Left kidney (tissue), 8 donors: ENCODE measurements around the gene NUFIP2. TPM values are rescaled to one million over a fixed set of nuclear protein-coding genes. Genes with fewer than 3 reads are reported as not detected.
A peak's percentile ranks its signal among the peaks of the same experiment; 100 is the strongest.
"Not testable (repeated sequence)": the region's sequence is repeated elsewhere in the genome, so short reads cannot be mapped to it uniquely, and the experiment has no call there.

Source experiments
- DNase-seq: peaks from one replicate; pipeline ENCODE4 v3.0.0-alpha.2; 2013
- long read RNA-seq, 8 donors: transcript quantifications; one replicate each; lab custom pipeline, GENCODE V29; 2026
- polyA plus RNA-seq: library from polyadenylated mRNA; unstranded; fragments of 120-200 nt; gene quantifications from one replicate; pipeline ENCODE4 v1.2.1, GENCODE V29; 2013; ENCODE audit not compliant: insufficient read length

Gene NUFIP2
- 48.7 TPM for polyA plus RNA-seq
- long read RNA-seq, donor 1, full-length matches to known transcripts, result 7 of 22 reads
- long read RNA-seq, donor 1, partial matches to known transcripts, result 15 of 22 reads
- long read RNA-seq, donor 1, other reads (novel, unspliced or antisense), result 0 of 22 reads
- long read RNA-seq, donor 2, full-length matches to known transcripts, result 7 of 24 reads
- long read RNA-seq, donor 2, partial matches to known transcripts, result 17 of 24 reads
- long read RNA-seq, donor 2, other reads (novel, unspliced or antisense), result 0 of 24 reads
- long read RNA-seq, donor 3, full-length matches to known transcripts, result 4 of 9 reads
- long read RNA-seq, donor 3, partial matches to known transcripts, result 5 of 9 reads
- long read RNA-seq, donor 3, other reads (novel, unspliced or antisense), result 0 of 9 reads
- long read RNA-seq, donor 4, result 0 reads
- long read RNA-seq, donor 5, full-length matches to known transcripts, result 6 of 6 reads
- long read RNA-seq, donor 5, partial matches to known transcripts, result 0 of 6 reads
- long read RNA-seq, donor 5, other reads (novel, unspliced or antisense), result 0 of 6 reads
- long read RNA-seq, donor 6, full-length matches to known transcripts, result 1 of 22 reads
- long read RNA-seq, donor 6, partial matches to known transcripts, result 21 of 22 reads
- long read RNA-seq, donor 6, other reads (novel, unspliced or antisense), result 0 of 22 reads
- long read RNA-seq, donor 7, full-length matches to known transcripts, result 6 of 29 reads
- long read RNA-seq, donor 7, partial matches to known transcripts, result 23 of 29 reads
- long read RNA-seq, donor 7, other reads (novel, unspliced or antisense), result 0 of 29 reads
- long read RNA-seq, donor 8, full-length matches to known transcripts, result 2 of 10 reads
- long read RNA-seq, donor 8, partial matches to known transcripts, result 8 of 10 reads
- long read RNA-seq, donor 8, other reads (novel, unspliced or antisense), result 0 of 10 reads

- peak; percentile 98 for DNase-seq
Measured at GRCh38 chr17:29293890-29294579, at the start of gene NUFIP2. Gene NUFIP2 (minus strand): TSS chr17:29294148. CDS start chr17:29294059, 89 bp downstream.

GRCh38 chr17:29342158-29342765, 48.3 kb upstream of the NUFIP2 start:
- DNase-seq, result no peak

GRCh38 chr17:29341726-29342125, 47.8 kb upstream of the NUFIP2 start:
- DNase-seq, result no peak

GRCh38 chr17:29339016-29339415, 45.1 kb upstream of the NUFIP2 start:
- DNase-seq, result not testable (repeated sequence)

GRCh38 chr17:29331708-29332085, 37.7 kb upstream of the NUFIP2 start:
- no peak for DNase-seq

GRCh38 chr17:29331075-29331707, 37.2 kb upstream of the NUFIP2 start:
- no peak for DNase-seq

GRCh38 chr17:29327412-29327811, 33.5 kb upstream of the NUFIP2 start:
- DNase-seq, result no peak

GRCh38 chr17:29326023-29326813, 32.3 kb upstream of the NUFIP2 start:
- no peak for DNase-seq

- no peak for DNase-seq
Measured at GRCh38 chr17:29322363-29322762, 28.4 kb upstream of the NUFIP2 start.

- no peak for DNase-seq
Measured at GRCh38 chr17:29303386-29303785, 9.4 kb upstream of the NUFIP2 start.

- DNase-seq, result no peak
Measured at GRCh38 chr17:29299031-29299430, 5.1 kb upstream of the NUFIP2 start.

GRCh38 chr17:29295420-29295819, 1.5 kb upstream of the NUFIP2 start:
- no peak for DNase-seq

- no peak for DNase-seq
Measured at GRCh38 chr17:29294580-29294900, 592 bp upstream of the NUFIP2 start.

GRCh38 chr17:29292992-29293889, 707 bp downstream of the NUFIP2 start:
- peak; percentile 57 for DNase-seq

GRCh38 chr17:29292071-29292991, 1.6 kb downstream of the NUFIP2 start:
- peak; percentile 31 for DNase-seq

- DNase-seq, result peak; percentile 83
Measured at GRCh38 chr17:29291163-29291752, 2.7 kb downstream of the NUFIP2 start.

- DNase-seq, result no peak
Measured at GRCh38 chr17:29289852-29290251, 4.1 kb downstream of the NUFIP2 start.

GRCh38 chr17:29283961-29284360, 10.0 kb downstream of the NUFIP2 start:
- DNase-seq, result no peak
